ENCODE measurements around the gene C11orf98.
"Not testable (repeated sequence)": the region's sequence is repeated elsewhere in the genome, so short reads cannot be mapped to it uniquely, and the experiment has no call there.

The C11orf98 gene

DNA sequence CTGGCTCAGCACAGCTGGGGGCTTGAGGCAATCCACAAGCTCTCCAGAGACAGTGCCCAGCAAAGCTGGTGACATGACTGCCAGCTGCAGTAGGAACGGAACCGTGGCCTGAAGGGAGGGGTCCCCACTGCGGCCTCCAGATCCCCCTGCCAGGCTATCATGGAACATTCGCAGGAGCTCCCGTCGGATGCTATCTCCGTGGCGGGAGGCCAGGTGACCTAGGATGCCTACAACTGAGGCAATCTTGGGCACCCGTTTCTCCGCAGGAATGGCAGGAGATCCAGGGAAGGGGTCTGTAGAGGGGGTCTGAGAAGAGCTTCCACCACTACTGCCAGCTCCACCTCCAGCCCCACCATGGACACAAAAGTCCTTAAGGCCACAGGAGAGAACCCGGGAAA lies 16.0 kb downstream of the C11orf98 start:
- no peak for DNase-seq

DNA sequence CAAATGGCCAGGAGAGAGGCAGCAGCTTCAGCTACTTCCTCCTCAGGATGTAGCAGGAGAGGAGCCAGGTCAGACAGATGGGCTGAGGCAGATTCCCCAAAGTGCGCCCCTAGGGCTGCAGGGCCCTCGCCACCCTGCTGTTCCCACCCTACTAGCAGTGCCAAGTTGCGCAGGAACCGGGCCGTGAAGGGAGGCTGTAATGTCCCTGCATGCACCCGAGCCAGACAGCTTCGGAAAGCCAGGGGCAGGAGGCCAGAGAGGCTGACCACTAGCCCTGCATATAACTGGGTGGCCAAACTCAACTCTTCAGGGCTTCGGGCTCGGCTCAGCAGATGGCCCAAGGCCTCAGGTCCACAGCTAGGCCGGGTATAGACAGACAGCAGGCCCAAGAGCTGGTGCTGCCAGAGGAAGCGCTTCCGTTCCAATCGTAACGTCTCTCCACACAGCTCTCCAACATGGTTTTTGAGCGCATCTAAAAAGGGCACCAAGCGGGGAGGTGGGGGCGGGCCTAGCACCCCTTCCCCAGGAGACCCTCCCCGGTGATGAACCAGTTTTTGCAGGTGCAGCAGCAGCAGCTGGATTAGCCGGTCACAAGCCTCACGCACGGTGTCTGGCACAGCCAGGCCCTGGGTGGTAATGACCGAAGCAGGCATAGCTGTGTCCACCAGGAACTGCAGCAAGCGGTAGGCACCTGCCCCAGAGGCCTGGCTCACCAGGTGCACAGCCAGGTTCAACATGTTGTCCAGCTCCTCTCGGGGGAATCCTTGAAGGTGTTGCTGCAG lies 16.6 kb downstream of the C11orf98 start:
- DNase-seq: no peak

DNA sequence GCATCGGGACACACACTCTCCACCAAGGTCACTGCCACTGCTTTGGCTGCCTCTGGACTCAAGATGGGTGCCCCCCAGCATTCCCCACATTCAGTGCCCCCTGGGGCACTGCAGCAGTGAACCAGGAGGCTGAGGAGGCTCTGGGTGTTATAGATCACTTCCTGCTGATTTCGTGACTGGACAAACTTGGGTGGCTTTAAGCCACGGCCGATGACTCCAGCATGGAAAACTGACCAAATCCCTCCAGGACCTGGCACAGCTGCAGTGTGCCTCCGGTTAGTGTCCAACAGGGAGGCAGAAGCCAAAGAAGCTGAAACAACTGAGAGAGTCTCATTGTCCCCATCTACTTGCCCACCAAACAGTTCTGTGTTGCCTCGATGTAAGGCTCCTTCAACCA lies 17.4 kb downstream of the C11orf98 start:
- DNase-seq: no peak

- DNase-seq: no peak
These were observed 18.0 kb downstream of the C11orf98 start for GRCh38 chr11:62646825-62647608.

GRCh38 chr11:62645946-62646824 lies 18.8 kb downstream of the C11orf98 start, which contains the start of gene GANAB:
GANAB (minus strand) TSS chr11:62646613; CDS start chr11:62646599, 14 bp downstream.
- peak; percentile 94 for DNase-seq

DNA sequence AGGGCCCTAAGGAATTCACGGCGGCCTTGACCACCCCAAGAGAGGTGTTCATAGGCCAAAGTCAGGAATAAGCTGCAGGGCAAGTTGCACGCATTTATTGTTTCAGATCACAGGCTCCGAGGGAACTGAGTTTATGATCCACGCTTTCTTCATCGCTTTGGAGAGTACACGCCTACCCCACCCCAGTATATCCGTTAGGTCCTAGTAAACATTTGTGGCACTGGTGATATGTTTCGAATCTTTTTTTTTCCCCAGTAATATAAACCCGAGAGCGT lies 19.4 kb downstream of the C11orf98 start:
- DNase-seq: no peak

GRCh38 chr11:62644220-62644619 lies 20.8 kb downstream of the C11orf98 start:
- DNase-seq: no peak

- DNase-seq: no peak
These were observed 32.5 kb downstream of the C11orf98 start for GRCh38 chr11:62632492-62632891.

DNA sequence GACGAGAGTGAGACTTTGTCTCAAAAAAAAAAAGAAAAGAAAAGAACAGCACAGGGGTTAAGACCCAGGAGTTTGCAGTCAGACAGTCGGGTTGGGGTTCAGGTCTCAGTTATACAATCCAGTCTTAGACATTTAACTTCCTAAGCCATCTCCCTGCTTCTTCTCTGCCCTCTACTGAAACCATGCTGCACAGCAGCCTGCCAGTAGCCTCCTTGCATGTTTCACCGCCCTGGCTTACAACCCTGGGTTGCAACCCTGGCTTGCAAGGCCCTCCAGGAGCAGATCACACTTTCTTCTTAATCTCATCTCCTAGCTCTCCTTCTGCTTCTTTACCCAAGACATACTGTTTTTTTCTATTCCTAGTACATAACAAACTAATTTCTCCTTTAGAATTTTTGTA lies 37.3 kb downstream of the C11orf98 start:
- no peak for DNase-seq

- DNase-seq: no peak
These were observed 42.4 kb downstream of the C11orf98 start for GRCh38 chr11:62622476-62623089.

DNA sequence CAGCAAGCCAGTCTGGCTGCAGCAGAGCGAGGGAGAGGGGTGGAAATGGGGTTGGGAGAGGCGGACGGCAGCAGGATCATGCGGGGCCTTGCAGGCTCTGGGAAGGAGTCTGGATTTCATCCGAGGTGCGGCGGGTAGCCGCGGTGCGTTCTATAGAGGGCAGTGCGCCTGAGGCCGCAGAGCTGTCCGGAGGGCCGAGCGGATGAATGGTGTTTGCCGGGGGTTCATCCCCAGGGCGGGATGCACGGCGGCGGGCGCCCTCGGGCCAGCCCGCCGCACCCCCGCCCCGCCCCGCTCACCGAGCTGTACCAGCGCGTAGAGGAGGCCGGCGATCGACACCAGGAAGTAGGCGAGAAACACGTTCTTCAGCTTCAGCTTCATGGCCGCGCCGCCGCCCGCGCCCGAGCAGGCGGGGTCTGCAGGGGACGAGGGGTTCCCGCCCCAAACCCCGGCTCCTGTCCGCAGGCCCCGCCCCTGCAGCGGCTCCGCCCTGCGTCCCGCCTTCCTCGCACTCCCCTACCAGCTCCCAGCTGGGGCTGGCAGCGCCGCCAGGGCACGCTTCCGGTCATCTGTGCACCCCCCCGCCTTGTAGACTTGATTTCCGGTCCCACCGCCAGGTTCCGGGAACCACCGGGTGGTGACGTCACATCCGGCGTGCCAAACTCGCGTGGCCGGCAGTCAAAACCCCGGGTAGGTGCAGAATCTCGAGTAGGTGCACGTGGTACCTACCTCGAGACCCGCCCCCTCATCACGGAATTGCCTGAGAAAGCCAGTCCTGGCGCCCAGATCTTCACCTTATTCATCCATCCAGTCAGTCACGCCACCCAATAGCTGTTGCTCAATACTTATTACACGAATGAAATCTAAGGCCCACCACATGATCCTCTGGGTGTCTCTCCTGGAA lies 43.2 kb downstream of the C11orf98 start, which contains the start of gene B3GAT3:
TSS of gene B3GAT3 (minus strand) at position 420 of the 904 bp plus-strand sequence. CDS start at position 381, 39 bp downstream.
- DNase-seq: peak; percentile 95

GRCh38 chr11:62621027-62621566 lies 43.9 kb downstream of the C11orf98 start:
- no peak for DNase-seq

- not testable (repeated sequence) for DNase-seq
These were observed 48.1 kb downstream of the C11orf98 start for GRCh38 chr11:62616957-62617356.

DNA sequence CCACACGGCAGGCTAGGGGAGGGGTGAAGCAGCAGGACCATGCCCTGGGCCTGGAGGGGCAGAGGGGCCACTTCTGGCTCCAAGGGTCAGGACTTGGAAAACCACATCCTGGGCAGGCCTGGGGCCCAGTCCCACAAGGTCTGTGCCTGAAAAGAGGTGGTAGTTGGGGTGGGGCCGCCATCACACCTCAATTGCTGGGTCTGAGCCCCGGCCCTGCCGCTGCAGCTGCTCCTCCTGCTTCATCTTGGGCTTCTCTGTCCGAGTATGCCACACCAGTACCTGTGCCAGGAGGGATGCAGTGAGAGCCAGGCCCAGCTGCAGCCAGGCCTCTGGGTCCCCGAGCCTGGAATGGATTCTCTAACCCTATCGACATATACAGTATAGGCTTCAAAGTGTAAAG lies 49.5 kb downstream of the C11orf98 start:
- no peak for DNase-seq

- DNase-seq: no peak
These were observed 50.7 kb downstream of the C11orf98 start for GRCh38 chr11:62614275-62614674.

GRCh38 chr11:62613291-62613778 lies 51.7 kb downstream of the C11orf98 start:
- no peak for DNase-seq
